Measurements from ENCODE around the gene DNAH14. TPM values are rescaled to one million over a fixed set of nuclear protein-coding genes. Genes with fewer than 3 reads are reported as not detected.

DNAH14 gene
- total RNA-seq, 1 experiment from 2014 or later: not detected

- H3K9ac ChIP-seq (ENCODE audit: low read length): no peak overlapping the region
- DNase-seq: no peak
- H3K79me2 ChIP-seq (ENCODE audit: low read length): peaks cover 15% of the 10 kb centered on the region
- H3K9me3 ChIP-seq (ENCODE audit: low read length): no peaks in the 10 kb centered on the region
- H3K36me3 ChIP-seq (ENCODE audit: insufficient read depth, low read length): peaks cover 71% of the 10 kb centered on the region
- no peaks in the 10 kb centered on the region for H3K4me1 ChIP-seq (ENCODE audit: low read length)
- H3K4me2 ChIP-seq (ENCODE audit: low read depth, low read length, poor library complexity, severe bottlenecking): no peak overlapping the region
- H3K4me3 ChIP-seq (ENCODE audit: low read length): no peak overlapping the region
- H4K20me1 ChIP-seq (ENCODE audit: insufficient read depth, low read depth, low read length): no peaks in the 10 kb centered on the region; the same call in 1 of the 2 replicates
- no peak overlapping the region for H2AFZ ChIP-seq (ENCODE audit: low read length)
- H3K27ac ChIP-seq (ENCODE audit: low read length): no peak overlapping the region
- no peaks in the 10 kb centered on the region for H3K9me2 ChIP-seq (replicated peaks; ENCODE audit: insufficient read depth, low read length)
- H3K27me3 ChIP-seq (ENCODE audit: low read length): no peaks in the 10 kb centered on the region
Observed at GRCh38 chr1:225406976-225407725, 477.7 kb downstream of the DNAH14 start.

DNA sequence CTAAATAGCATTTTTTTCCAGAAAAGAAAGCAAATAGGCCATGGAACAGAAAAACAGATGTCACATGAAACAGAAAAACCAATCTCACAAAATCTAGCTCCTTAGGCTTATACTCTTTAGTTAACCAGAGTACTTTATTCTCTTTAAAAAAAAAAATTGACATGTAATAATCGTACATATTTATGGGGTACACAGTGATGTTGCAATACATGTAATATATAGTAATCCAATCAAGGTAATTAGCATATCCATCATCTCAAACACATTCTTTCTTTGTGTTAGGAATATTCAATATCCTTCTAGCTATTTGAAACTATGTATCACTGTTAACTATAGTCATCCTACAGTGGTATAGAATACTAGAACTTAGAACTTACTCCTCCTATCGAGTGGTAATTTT lies 478.3 kb downstream of the DNAH14 start:
- Histone ChIP-seq H3K79me2 (ENCODE audit: low read length) (peaks cover 15% of the 10 kb centered on the region), H4K20me1 (ENCODE audit: insufficient read depth, low read depth, low read length) (no peaks in the 10 kb centered on the region; the same call in 1 of the 2 replicates), H3K9me2 (replicated peaks; ENCODE audit: insufficient read depth, low read length) (no peaks in the 10 kb centered on the region), H3K27ac (ENCODE audit: low read length) (no peak overlapping the region), H3K27me3 (ENCODE audit: low read length) (no peaks in the 10 kb centered on the region), H3K4me3 (ENCODE audit: low read length) (no peak overlapping the region), H3K9ac (ENCODE audit: low read length) (no peak overlapping the region), H3K9me3 (ENCODE audit: low read length) (no peaks in the 10 kb centered on the region), H2AFZ (ENCODE audit: low read length) (no peak overlapping the region), H3K4me1 (ENCODE audit: low read length) (no peaks in the 10 kb centered on the region), H3K4me2 (ENCODE audit: low read depth, low read length, poor library complexity, severe bottlenecking) (no peak overlapping the region), H3K36me3 (ENCODE audit: insufficient read depth, low read length) (peaks cover 71% of the 10 kb centered on the region)
- DNase-seq: no peak

GRCh38 chr1:225408249-225408648 lies 478.8 kb downstream of the DNAH14 start:
- Histone ChIP-seq H2AFZ (ENCODE audit: low read length) (no peak overlapping the region), H3K4me1 (ENCODE audit: low read length) (no peaks in the 10 kb centered on the region), H4K20me1 (ENCODE audit: insufficient read depth, low read depth, low read length) (no peaks in the 10 kb centered on the region; the same call in 1 of the 2 replicates), H3K36me3 (ENCODE audit: insufficient read depth, low read length) (peaks cover 71% of the 10 kb centered on the region), H3K4me3 (ENCODE audit: low read length) (no peak overlapping the region), H3K4me2 (ENCODE audit: low read depth, low read length, poor library complexity, severe bottlenecking) (no peak overlapping the region), H3K9me2 (replicated peaks; ENCODE audit: insufficient read depth, low read length) (no peaks in the 10 kb centered on the region), H3K9ac (ENCODE audit: low read length) (no peak overlapping the region), H3K9me3 (ENCODE audit: low read length) (no peaks in the 10 kb centered on the region), H3K27me3 (ENCODE audit: low read length) (no peaks in the 10 kb centered on the region), H3K79me2 (ENCODE audit: low read length) (peaks cover 20% of the 10 kb centered on the region), H3K27ac (ENCODE audit: low read length) (no peak overlapping the region)
- DNase-seq: no peak

GRCh38 chr1:225409051-225409450 lies 479.6 kb downstream of the DNAH14 start:
- Histone ChIP-seq H3K27me3 (ENCODE audit: low read length) (no peaks in the 10 kb centered on the region), H3K4me3 (ENCODE audit: low read length) (no peak overlapping the region), H3K9me2 (replicated peaks; ENCODE audit: insufficient read depth, low read length) (no peaks in the 10 kb centered on the region), H3K27ac (ENCODE audit: low read length) (no peak overlapping the region), H3K9ac (ENCODE audit: low read length) (no peak overlapping the region), H3K4me2 (ENCODE audit: low read depth, low read length, poor library complexity, severe bottlenecking) (no peak overlapping the region), H2AFZ (ENCODE audit: low read length) (no peak overlapping the region), H3K4me1 (ENCODE audit: low read length) (no peaks in the 10 kb centered on the region), H3K79me2 (ENCODE audit: low read length) (peaks cover 28% of the 10 kb centered on the region), H3K36me3 (ENCODE audit: insufficient read depth, low read length) (peaks cover 73% of the 10 kb centered on the region), H4K20me1 (ENCODE audit: insufficient read depth, low read depth, low read length) (no peaks in the 10 kb centered on the region; the same call in 1 of the 2 replicates), H3K9me3 (ENCODE audit: low read length) (no peaks in the 10 kb centered on the region)
- DNase-seq: no peak

GRCh38 chr1:225410036-225410435 lies 480.6 kb downstream of the DNAH14 start:
- DNase-seq: no peak
- Histone ChIP-seq H3K4me2 (ENCODE audit: low read depth, low read length, poor library complexity, severe bottlenecking) (no peak overlapping the region), H3K4me3 (ENCODE audit: low read length) (no peak overlapping the region), H3K36me3 (ENCODE audit: insufficient read depth, low read length) (peaks cover 74% of the 10 kb centered on the region), H2AFZ (ENCODE audit: low read length) (no peak overlapping the region), H3K9ac (ENCODE audit: low read length) (no peak overlapping the region), H4K20me1 (ENCODE audit: insufficient read depth, low read depth, low read length) (no peaks in the 10 kb centered on the region; the same call in 1 of the 2 replicates), H3K79me2 (ENCODE audit: low read length) (peaks cover 38% of the 10 kb centered on the region), H3K27ac (ENCODE audit: low read length) (no peak overlapping the region), H3K27me3 (ENCODE audit: low read length) (no peaks in the 10 kb centered on the region), H3K9me3 (ENCODE audit: low read length) (no peaks in the 10 kb centered on the region), H3K4me1 (ENCODE audit: low read length) (no peaks in the 10 kb centered on the region), H3K9me2 (replicated peaks; ENCODE audit: insufficient read depth, low read length) (no peaks in the 10 kb centered on the region)

DNA sequence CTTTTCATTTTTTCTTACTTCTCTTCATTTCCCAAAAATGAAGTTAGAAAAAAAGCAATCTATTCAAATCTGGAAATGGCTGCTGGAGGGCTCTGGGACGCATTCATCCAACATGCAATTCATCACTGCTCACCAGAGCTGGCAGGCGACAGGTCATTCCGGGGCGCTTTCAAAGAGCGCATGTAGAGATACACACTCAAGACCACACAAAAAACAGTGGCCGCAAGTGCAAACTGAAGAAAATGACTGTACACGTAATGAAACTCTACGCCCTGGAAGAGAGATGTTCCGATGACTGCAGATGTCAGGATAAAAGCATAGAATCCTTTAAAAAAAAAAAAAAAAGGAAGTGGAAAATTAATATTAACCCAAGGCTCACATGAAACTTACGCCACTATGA lies 482.8 kb downstream of the DNAH14 start:
- no peak overlapping the region for H3K4me3 ChIP-seq (ENCODE audit: low read length)
- no peaks in the 10 kb centered on the region for H4K20me1 ChIP-seq (ENCODE audit: insufficient read depth, low read depth, low read length)
- H3K4me2 ChIP-seq (ENCODE audit: low read depth, low read length, poor library complexity, severe bottlenecking): no peak overlapping the region
- H3K9ac ChIP-seq (ENCODE audit: low read length): no peak overlapping the region
- H3K9me3 ChIP-seq (ENCODE audit: low read length): no peaks in the 10 kb centered on the region
- no peak overlapping the region for H3K27ac ChIP-seq (ENCODE audit: low read length)
- DNase-seq: no peak
- H3K27me3 ChIP-seq (ENCODE audit: low read length): no peaks in the 10 kb centered on the region
- no peaks in the 10 kb centered on the region for H3K9me2 ChIP-seq (replicated peaks; ENCODE audit: insufficient read depth, low read length)
- peaks cover 75% of the 10 kb centered on the region for H3K36me3 ChIP-seq (ENCODE audit: insufficient read depth, low read length)
- no peaks in the 10 kb centered on the region for H3K4me1 ChIP-seq (ENCODE audit: low read length)
- H3K79me2 ChIP-seq (ENCODE audit: low read length): peaks cover 52% of the 10 kb centered on the region
- no peak overlapping the region for H2AFZ ChIP-seq (ENCODE audit: low read length)

- Histone ChIP-seq H3K9me3 (ENCODE audit: low read length) (no peaks in the 10 kb centered on the region), H3K4me1 (ENCODE audit: low read length) (no peaks in the 10 kb centered on the region), H3K4me2 (ENCODE audit: low read depth, low read length, poor library complexity, severe bottlenecking) (no peak overlapping the region), H3K79me2 (ENCODE audit: low read length) (peaks cover 56% of the 10 kb centered on the region), H3K4me3 (ENCODE audit: low read length) (no peak overlapping the region), H3K36me3 (ENCODE audit: insufficient read depth, low read length) (peaks cover 79% of the 10 kb centered on the region), H3K9me2 (replicated peaks; ENCODE audit: insufficient read depth, low read length) (no peaks in the 10 kb centered on the region), H4K20me1 (ENCODE audit: insufficient read depth, low read depth, low read length) (no peaks in the 10 kb centered on the region), H3K27ac (ENCODE audit: low read length) (no peak overlapping the region), H3K27me3 (ENCODE audit: low read length) (no peaks in the 10 kb centered on the region), H2AFZ (ENCODE audit: low read length) (no peak overlapping the region), H3K9ac (ENCODE audit: low read length) (no peak overlapping the region)
- no peak for DNase-seq
Observed at GRCh38 chr1:225412803-225413351, 483.4 kb downstream of the DNAH14 start.

- H3K4me2 ChIP-seq (ENCODE audit: low read depth, low read length, poor library complexity, severe bottlenecking): no peak overlapping the region
- DNase-seq: no peak
- no peak overlapping the region for H3K4me3 ChIP-seq (ENCODE audit: low read length)
- H3K9me3 ChIP-seq (ENCODE audit: low read length): no peaks in the 10 kb centered on the region
- H2AFZ ChIP-seq (ENCODE audit: low read length): no peak overlapping the region
- no peak overlapping the region for H3K9ac ChIP-seq (ENCODE audit: low read length)
- H3K4me1 ChIP-seq (ENCODE audit: low read length): no peaks in the 10 kb centered on the region
- no peaks in the 10 kb centered on the region for H4K20me1 ChIP-seq (ENCODE audit: insufficient read depth, low read depth, low read length)
- peaks cover 77% of the 10 kb centered on the region for H3K36me3 ChIP-seq (ENCODE audit: insufficient read depth, low read length)
- no peaks in the 10 kb centered on the region for H3K27me3 ChIP-seq (ENCODE audit: low read length)
- no peak overlapping the region for H3K27ac ChIP-seq (ENCODE audit: low read length)
- H3K9me2 ChIP-seq (replicated peaks; ENCODE audit: insufficient read depth, low read length): no peaks in the 10 kb centered on the region
- peaks cover 52% of the 10 kb centered on the region for H3K79me2 ChIP-seq (ENCODE audit: low read length)
Observed at GRCh38 chr1:225413708-225414375, 484.4 kb downstream of the DNAH14 start.

Data from Karpas-422 (cell line).